K562 (cell line): Measurements from ENCODE around the gene SH3BGRL3. TPM values are rescaled to one million over a fixed set of nuclear protein-coding genes. Genes with fewer than 3 reads are reported as not detected.

ENCODE experiments used
- CCNT2 ChIP-seq: IDR thresholded peaks from 2 replicates; pipeline ENCODE4 v1.6.1; 2011; ENCODE audit warnings: borderline replicate concordance, low read depth, mild to moderate bottlenecking, moderate library complexity, mixed read lengths, low read length; ENCODE audit not compliant: insufficient read length; ENCODE audit errors: extremely low read depth
- CHD1 ChIP-seq: fragments of 200-600 bp; sonication (generic); IDR thresholded peaks from one replicate; pipeline ENCODE4 v1.6.1; 2012; ENCODE audit warnings: mild to moderate bottlenecking, moderate library complexity, low read length, inconsistent platforms
- CREM ChIP-seq: IDR thresholded peaks from 2 replicates; pipeline ENCODE4 v1.6.1; 2014; ENCODE audit warnings: antibody characterized with exemption, low read depth
- EHMT2 ChIP-seq: fragments of 450-650 bp; IDR thresholded peaks from 2 replicates; pipeline ENCODE4 v1.6.1; 2018; ENCODE audit warnings: antibody characterized with exemption
- POU5F1 ChIP-seq: fragments of 150-350 bp; IDR thresholded peaks from 2 replicates; pipeline ENCODE4 v1.6.1; 2014; ENCODE audit warnings: borderline replicate concordance, low read length, low read depth, mild to moderate bottlenecking; ENCODE audit not compliant: partially characterized antibody
- PTTG1 ChIP-seq: fragments of 450-650 bp; IDR thresholded peaks from 2 replicates; pipeline ENCODE4 v1.6.1; 2016; ENCODE audit warnings: low read depth, mild to moderate bottlenecking, missing genetic modification characterization, missing compliant biosample characterization
- SMAD1 ChIP-seq: fragments of 150-350 bp; IDR thresholded peaks from 2 replicates; pipeline ENCODE4 v1.6.1; 2014; ENCODE audit warnings: low read length, low read depth; ENCODE audit not compliant: partially characterized antibody
- SRF ChIP-seq, 2 experiments: fragments of 250-450, 450-650 bp in 1 of 2; sonication (Bioruptor Pico) in 1 of 2; sonication (generic) in 1 of 2; formaldehyde crosslinking; IDR thresholded peaks; 2 replicates each; pipeline versions ENCODE4 v1.5.0 to v1.5.1; 2020 to 2022; ENCODE audit warnings: mild to moderate bottlenecking in 1 of 2, missing genetic modification reagents in 1 of 2
- TBP ChIP-seq: optimal IDR thresholded peaks from 2 replicates; pipeline ENCODE3; 2011; ENCODE audit warnings: low read depth, low read length, improper control_type of control experiment
- ZBTB8A ChIP-seq: fragments of 450-650 bp; IDR thresholded peaks from 2 replicates; pipeline ENCODE4 v1.6.1; 2018; ENCODE audit warnings: mild to moderate bottlenecking, moderate library complexity; ENCODE audit not compliant: partially characterized antibody
- ZNF444 ChIP-seq: fragments of 250-450 bp; sonication (Bioruptor Pico); IDR thresholded peaks from 2 replicates; pipeline ENCODE4 v1.4.0; 2020; ENCODE audit warnings: mild to moderate bottlenecking, moderate library complexity
- ZNF561 ChIP-seq: fragments of 450-650 bp; formaldehyde crosslinking; conservative IDR thresholded peaks from 2 replicates; pipeline ENCODE4 v1.4.0; 2020; ENCODE audit warnings: mild to moderate bottlenecking, moderate library complexity
- ZNF699 ChIP-seq: fragments of 250-450 bp; sonication (Bioruptor Pico); IDR thresholded peaks from 2 replicates; pipeline ENCODE4 v1.8.0; 2021; ENCODE audit warnings: mild to moderate bottlenecking, moderate library complexity; ENCODE audit not compliant: insufficient replicate concordance
- polyA plus RNA-seq, 8 experiments: library from polyadenylated mRNA; depleted of rRNA in 4 of 8; stranded (reverse) in 5 of 8; unstranded in 3 of 8; fragments of >200 nt; fragmentation: Nextera tagmentation in 2 of 8; fragmentation: Illumina TruSeq in 1 of 8; extraction: Ambion mirVana in 2 of 8; extraction: Trizol in 1 of 8; gene quantifications; 2 replicates each; pipeline versions ENCODE4 v1.2.1 to v1.2.3, GENCODE V29; 2011 to 2014; ENCODE audit warnings: inconsistent platforms in 1 of 8, missing spikeins in 1 of 8
- total RNA-seq, 7 experiments: library from RNA; depleted of rRNA in 6 of 7; stranded (reverse); fragments of >200 nt in 6 of 7; fragmentation: Illumina TruSeq in 2 of 7; extraction: Trizol in 2 of 7; gene quantifications; 2 replicates each; pipeline versions ENCODE4 v1.2.1 to v1.2.3, GENCODE V29; 2011 to 2021; ENCODE audit warnings: low replicate concordance in 1 of 7
- TF ChIP-seq, protein P1 (sequence below): fragments of 250-450 bp; sonication (Bioruptor Pico); IDR thresholded peaks from 2 replicates; pipeline ENCODE4 v1.9.0; 2021; ENCODE audit warnings: mild to moderate bottlenecking
- TF ChIP-seq, protein P2 (sequence below): fragments of 450-650 bp; IDR thresholded peaks from 2 replicates; pipeline ENCODE4 v1.6.1; 2014; ENCODE audit warnings: low read depth, mild to moderate bottlenecking, moderate library complexity, borderline replicate concordance
- TF ChIP-seq, protein P3 (sequence below): fragments of 250-450 bp; sonication (Bioruptor Pico); IDR thresholded peaks from 2 replicates; pipeline ENCODE4 v1.4.0; 2020; ENCODE audit warnings: mild to moderate bottlenecking, moderate library complexity
- TF ChIP-seq, protein P4 (sequence below): fragments of 250-450 bp; sonication (Bioruptor Pico); IDR thresholded peaks from 2 replicates; pipeline ENCODE4 v1.4.0; 2020
- TF ChIP-seq, protein P5 (sequence below): fragments of 450-650 bp; IDR thresholded peaks from 2 replicates; pipeline ENCODE4 v1.6.1; 2018; ENCODE audit not compliant: partially characterized antibody

SH3BGRL3 gene
- total and polyA plus RNA-seq, 9 of the 15 experiments (the other 6 are each of a cell fraction or from before 2014, with no cell fraction given), result 30.3 to 140 (median 54.2) TPM

DNA sequence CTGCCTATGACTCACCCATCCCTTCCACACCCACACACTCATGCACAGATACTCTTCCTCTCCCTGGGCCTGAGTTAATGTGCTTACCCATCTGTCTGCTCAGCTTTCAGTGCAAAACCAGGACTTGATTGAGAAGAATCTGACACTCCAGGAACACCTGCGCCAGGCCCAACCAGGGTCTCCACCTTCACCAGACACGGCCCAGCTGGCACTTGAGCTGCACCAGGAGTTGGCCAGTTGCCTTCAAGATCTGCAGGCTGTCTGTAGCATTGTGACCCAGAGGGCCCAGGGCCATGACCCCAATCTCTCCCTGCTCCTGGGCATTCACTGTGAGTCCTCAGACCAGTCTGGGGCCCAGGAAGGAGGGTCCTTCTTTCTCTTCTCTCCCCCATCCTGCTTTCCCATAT, 3.5 kb upstream of the SH3BGRL3 start (continued):
- TF ChIP-seq, protein P1, sequence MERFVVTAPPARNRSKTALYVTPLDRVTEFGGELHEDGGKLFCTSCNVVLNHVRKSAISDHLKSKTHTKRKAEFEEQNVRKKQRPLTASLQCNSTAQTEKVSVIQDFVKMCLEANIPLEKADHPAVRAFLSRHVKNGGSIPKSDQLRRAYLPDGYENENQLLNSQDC (CRISPR knock-in tag), result no peak
- no peak for TF ChIP-seq CHD1
- no peak for TF ChIP-seq CCNT2
- TF ChIP-seq TBP, result no peak
- TF ChIP-seq, protein P2, sequence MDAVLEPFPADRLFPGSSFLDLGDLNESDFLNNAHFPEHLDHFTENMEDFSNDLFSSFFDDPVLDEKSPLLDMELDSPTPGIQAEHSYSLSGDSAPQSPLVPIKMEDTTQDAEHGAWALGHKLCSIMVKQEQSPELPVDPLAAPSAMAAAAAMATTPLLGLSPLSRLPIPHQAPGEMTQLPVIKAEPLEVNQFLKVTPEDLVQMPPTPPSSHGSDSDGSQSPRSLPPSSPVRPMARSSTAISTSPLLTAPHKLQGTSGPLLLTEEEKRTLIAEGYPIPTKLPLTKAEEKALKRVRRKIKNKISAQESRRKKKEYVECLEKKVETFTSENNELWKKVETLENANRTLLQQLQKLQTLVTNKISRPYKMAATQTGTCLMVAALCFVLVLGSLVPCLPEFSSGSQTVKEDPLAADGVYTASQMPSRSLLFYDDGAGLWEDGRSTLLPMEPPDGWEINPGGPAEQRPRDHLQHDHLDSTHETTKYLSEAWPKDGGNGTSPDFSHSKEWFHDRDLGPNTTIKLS, result no peak
- TF ChIP-seq, protein P3, sequence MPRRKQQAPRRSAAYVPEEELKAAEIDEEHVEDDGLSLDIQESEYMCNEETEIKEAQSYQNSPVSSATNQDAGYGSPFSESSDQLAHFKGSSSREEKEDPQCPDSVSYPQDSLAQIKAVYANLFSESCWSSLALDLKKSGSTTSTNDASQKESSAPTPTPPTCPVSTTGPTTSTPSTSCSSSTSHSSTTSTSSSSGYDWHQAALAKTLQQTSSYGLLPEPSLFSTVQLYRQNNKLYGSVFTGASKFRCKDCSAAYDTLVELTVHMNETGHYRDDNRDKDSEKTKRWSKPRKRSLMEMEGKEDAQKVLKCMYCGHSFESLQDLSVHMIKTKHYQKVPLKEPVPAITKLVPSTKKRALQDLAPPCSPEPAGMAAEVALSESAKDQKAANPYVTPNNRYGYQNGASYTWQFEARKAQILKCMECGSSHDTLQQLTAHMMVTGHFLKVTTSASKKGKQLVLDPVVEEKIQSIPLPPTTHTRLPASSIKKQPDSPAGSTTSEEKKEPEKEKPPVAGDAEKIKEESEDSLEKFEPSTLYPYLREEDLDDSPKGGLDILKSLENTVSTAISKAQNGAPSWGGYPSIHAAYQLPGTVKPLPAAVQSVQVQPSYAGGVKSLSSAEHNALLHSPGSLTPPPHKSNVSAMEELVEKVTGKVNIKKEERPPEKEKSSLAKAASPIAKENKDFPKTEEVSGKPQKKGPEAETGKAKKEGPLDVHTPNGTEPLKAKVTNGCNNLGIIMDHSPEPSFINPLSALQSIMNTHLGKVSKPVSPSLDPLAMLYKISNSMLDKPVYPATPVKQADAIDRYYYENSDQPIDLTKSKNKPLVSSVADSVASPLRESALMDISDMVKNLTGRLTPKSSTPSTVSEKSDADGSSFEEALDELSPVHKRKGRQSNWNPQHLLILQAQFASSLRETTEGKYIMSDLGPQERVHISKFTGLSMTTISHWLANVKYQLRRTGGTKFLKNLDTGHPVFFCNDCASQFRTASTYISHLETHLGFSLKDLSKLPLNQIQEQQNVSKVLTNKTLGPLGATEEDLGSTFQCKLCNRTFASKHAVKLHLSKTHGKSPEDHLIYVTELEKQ (CRISPR knock-in tag), result no peak
- TF ChIP-seq ZNF444 (CRISPR knock-in tag), result no peak
- TF ChIP-seq, protein P4, sequence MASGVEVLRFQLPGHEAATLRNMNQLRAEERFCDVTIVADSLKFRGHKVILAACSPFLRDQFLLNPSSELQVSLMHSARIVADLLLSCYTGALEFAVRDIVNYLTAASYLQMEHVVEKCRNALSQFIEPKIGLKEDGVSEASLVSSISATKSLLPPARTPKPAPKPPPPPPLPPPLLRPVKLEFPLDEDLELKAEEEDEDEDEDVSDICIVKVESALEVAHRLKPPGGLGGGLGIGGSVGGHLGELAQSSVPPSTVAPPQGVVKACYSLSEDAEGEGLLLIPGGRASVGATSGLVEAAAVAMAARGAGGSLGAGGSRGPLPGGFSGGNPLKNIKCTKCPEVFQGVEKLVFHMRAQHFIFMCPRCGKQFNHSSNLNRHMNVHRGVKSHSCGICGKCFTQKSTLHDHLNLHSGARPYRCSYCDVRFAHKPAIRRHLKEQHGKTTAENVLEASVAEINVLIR (CRISPR knock-in tag), result no peak
- TF ChIP-seq, protein P5, sequence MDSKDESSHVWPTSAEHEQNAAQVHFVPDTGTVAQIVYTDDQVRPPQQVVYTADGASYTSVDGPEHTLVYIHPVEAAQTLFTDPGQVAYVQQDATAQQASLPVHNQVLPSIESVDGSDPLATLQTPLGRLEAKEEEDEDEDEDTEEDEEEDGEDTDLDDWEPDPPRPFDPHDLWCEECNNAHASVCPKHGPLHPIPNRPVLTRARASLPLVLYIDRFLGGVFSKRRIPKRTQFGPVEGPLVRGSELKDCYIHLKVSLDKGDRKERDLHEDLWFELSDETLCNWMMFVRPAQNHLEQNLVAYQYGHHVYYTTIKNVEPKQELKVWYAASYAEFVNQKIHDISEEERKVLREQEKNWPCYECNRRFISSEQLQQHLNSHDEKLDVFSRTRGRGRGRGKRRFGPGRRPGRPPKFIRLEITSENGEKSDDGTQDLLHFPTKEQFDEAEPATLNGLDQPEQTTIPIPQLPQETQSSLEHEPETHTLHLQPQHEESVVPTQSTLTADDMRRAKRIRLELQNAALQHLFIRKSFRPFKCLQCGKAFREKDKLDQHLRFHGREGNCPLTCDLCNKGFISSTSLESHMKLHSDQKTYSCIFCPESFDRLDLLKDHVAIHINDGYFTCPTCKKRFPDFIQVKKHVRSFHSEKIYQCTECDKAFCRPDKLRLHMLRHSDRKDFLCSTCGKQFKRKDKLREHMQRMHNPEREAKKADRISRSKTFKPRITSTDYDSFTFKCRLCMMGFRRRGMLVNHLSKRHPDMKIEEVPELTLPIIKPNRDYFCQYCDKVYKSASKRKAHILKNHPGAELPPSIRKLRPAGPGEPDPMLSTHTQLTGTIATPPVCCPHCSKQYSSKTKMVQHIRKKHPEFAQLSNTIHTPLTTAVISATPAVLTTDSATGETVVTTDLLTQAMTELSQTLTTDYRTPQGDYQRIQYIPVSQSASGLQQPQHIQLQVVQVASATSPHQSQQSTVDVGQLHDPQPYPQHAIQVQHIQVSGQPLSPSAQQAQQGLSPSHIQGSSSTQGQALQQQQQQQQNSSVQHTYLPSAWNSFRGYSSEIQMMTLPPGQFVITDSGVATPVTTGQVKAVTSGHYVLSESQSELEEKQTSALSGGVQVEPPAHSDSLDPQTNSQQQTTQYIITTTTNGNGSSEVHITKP, result peak; percentile 49
- TF ChIP-seq POU5F1, result no peak
- TF ChIP-seq SRF (CRISPR knock-in tag; IDR thresholded peaks at IDR 0.05), result no peak
- no peak for TF ChIP-seq ZNF699 (CRISPR knock-in tag)
- TF ChIP-seq CREM, result peak; percentile 61; the same call in 1 of the 2 replicates
- TF ChIP-seq ZNF561 (CRISPR knock-in tag), result no peak
- TF ChIP-seq ZBTB8A, result no peak
- TF ChIP-seq EHMT2, result peak; percentile 56; the same call in 1 of the 2 replicates
- no peak for TF ChIP-seq SMAD1
- TF ChIP-seq PTTG1 (tag), result no peak
